Heart left ventricle (tissue), 16 donors: ENCODE measurements around the gene STK40. TPM values are rescaled to one million over a fixed set of nuclear protein-coding genes. Genes with fewer than 3 reads are reported as not detected.

Experiments
- ATAC-seq, 4 donors: fragments of 200-7000 bp; cut with Tn5 transposase; one replicate each; pipeline ENCODE4 v1.9.1; 2020 to 2022; ENCODE audit warnings: moderate library complexity in 4 of 4, mild to moderate bottlenecking in 3 of 4, moderate number of reproducible peaks in 1 of 4
- DNase-seq, 5 donors: peaks; one replicate each; pipeline ENCODE4 v3.0.0-alpha.2; 2020
- H3K27ac ChIP-seq, 12 donors: fragments of 200-600 bp; sonication (generic) in 4 of 12; one replicate each; pipeline versions ENCODE4 v1.5.0 to v1.8.0; 2016 to 2022; ENCODE audit warnings: mild to moderate bottlenecking in 2 of 12
- H3K27me3 ChIP-seq, 9 donors: fragments of 200-600 bp; sonication (generic) in 2 of 9; one replicate each; pipeline versions ENCODE4 v1.5.1 to v1.8.0; 2016 to 2022; ENCODE audit warnings: mild to moderate bottlenecking in 3 of 9
- H3K36me3 ChIP-seq, 9 donors: fragments of 200-600 bp; sonication (generic) in 2 of 9; one replicate each; pipeline versions ENCODE4 v1.5.0 to v1.8.0; 2018 to 2022; ENCODE audit warnings: mild to moderate bottlenecking in 2 of 9
- H3K4me1 ChIP-seq, 12 donors: fragments of 200-600 bp; sonication (generic) in 4 of 12; one replicate each; pipeline versions ENCODE4 v1.5.0 to v1.8.0; 2016 to 2022; ENCODE audit warnings: mild to moderate bottlenecking in 3 of 12
- H3K4me3 ChIP-seq, 12 donors: fragments of 200-600 bp; sonication (generic) in 4 of 12; one replicate each; pipeline versions ENCODE4 v1.5.0 to v1.8.0; 2017 to 2022; ENCODE audit warnings: mild to moderate bottlenecking in 9 of 12, moderate library complexity in 4 of 12
- H3K9me3 ChIP-seq, 12 donors: fragments of 200-600 bp; sonication (generic) in 4 of 12; one replicate each; pipeline versions ENCODE4 v1.5.0 to v1.8.0; 2016 to 2022; ENCODE audit warnings: mild to moderate bottlenecking in 1 of 12
- POLR2A ChIP-seq, 2 donors: fragments of 450-650 bp; IDR thresholded peaks; one replicate each; pipeline ENCODE4 v1.6.1; 2017; ENCODE audit warnings: antibody characterized with exemption in 2 of 2, mild to moderate bottlenecking in 2 of 2, moderate library complexity in 2 of 2
- WGBS, 4 donors: extraction: QIAGEN DNeasy Blood & Tissue Kit in 2 of 4; methylation state at CpG; one replicate each; pipeline versions ENCODE4 v1.1.5 to v1.1.7; 2013 to 2018; 5-methylcytosine and 5-hydroxymethylcytosine counted together
- intact Hi-C, 10 donors: fragments of 100-400 bp; cut with DNase I; formaldehyde crosslinking; loops; one replicate each; pipeline versions ENCODE4 v1.11.1 to v1.14.2; 2022
- polyA plus RNA-seq, 2 donors: library from polyadenylated mRNA; stranded (reverse); fragments of 200-250 nt; gene quantifications; one replicate each; pipeline ENCODE4 v1.2.3, GENCODE V29; 2013
- total RNA-seq, 9 donors: library from RNA; depleted of rRNA in 2 of 9; stranded (reverse); fragments of >200 nt in 2 of 9; fragmentation: NEBNext Ultra II Directional in 3 of 9; extraction: Animal tissue kit (Norgen Biotek cat#: 25700) in 3 of 9; gene quantifications; one replicate each; pipeline versions ENCODE4 v1.1.0 to v1.2.4, GENCODE V29; 2016 to 2023
- TF ChIP-seq, protein P1 (sequence below), 12 donors: fragments of 200-600 bp; sonication (generic) in 4 of 12; IDR thresholded peaks; one replicate each; pipeline versions ENCODE4 v1.5.0 to v1.8.0; 2018 to 2022; ENCODE audit warnings: antibody characterized with exemption in 12 of 12, mild to moderate bottlenecking in 5 of 12
- donor health status: ischemic (EF 13 %, LVEDD 7.1; RV severe dilation, severe dysfunction).
- donor health status: healthy with polysubstance abuse.
- donor health status: DM: no; HTN: yes; CAD: no.
- donor health status: DM: no; HTN: no; CAD: no.
- donor health status: ischemic (EF 25% LVEDD 6.9; RV normal size, moderate dysfunction).
- donor health status: ischemic (EF 25% LVEDD 5.7; RV mildly dilated, moderate dysfunction).
- donor health status: healthy.
- donor health status: DM: yes; HTN: yes; CAD: no.
- donor health status: ischemic (EF 35%, LVEDD 5.7; RV mildly dilated, moderate dysfunction).
- donor health status: nonischemic (EF 11% LVEDD 7.7; RV severe dilation, severe dysfunction).
- donor health status: DM: yes; HTN: yes; CAD: no.
- donor health status: PGD.
- donor health status: ischemic (EF 29% LVEDD 5.4; RV normal size, mild dysfunction).
- donor health status: nonischemic (EF 23%, LVEDD 6.1; RV moderate dilation, normal function).

STK40 gene
- total and polyA plus RNA-seq, 11 donors: 27.9 to 114 (median 59.4) TPM

DNA sequence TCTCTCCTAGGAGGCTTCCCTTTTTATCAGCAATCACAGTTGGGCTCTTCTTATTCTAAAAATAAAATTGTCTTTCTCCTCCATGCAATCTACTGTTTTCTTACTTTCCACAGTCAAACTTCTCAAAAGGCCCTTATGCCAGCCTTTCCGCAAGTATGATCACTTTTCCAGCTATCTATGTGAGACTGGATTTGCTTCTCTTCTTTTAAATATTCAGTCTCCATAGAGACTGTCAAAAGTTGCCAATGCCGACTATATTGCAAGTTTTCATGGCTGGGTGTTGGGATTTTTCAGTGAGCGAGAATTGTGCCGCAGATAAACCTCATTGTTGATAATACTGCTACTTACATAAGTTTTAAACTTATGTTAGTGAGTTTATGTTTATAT is 16.8 kb upstream of the STK40 start:
- H3K36me3 ChIP-seq: no peaks in the 10 kb centered on the region
- ATAC-seq: no peak
- no peak overlapping the region for H3K27ac ChIP-seq
- no peak for TF ChIP-seq POLR2A (IDR thresholded peaks at IDR 0.05)
- TF ChIP-seq, protein P1, sequence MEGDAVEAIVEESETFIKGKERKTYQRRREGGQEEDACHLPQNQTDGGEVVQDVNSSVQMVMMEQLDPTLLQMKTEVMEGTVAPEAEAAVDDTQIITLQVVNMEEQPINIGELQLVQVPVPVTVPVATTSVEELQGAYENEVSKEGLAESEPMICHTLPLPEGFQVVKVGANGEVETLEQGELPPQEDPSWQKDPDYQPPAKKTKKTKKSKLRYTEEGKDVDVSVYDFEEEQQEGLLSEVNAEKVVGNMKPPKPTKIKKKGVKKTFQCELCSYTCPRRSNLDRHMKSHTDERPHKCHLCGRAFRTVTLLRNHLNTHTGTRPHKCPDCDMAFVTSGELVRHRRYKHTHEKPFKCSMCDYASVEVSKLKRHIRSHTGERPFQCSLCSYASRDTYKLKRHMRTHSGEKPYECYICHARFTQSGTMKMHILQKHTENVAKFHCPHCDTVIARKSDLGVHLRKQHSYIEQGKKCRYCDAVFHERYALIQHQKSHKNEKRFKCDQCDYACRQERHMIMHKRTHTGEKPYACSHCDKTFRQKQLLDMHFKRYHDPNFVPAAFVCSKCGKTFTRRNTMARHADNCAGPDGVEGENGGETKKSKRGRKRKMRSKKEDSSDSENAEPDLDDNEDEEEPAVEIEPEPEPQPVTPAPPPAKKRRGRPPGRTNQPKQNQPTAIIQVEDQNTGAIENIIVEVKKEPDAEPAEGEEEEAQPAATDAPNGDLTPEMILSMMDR (IDR thresholded peaks at IDR 0.05): no peak
- peaks cover 0 to 20% (median 4%) of the 10 kb centered on the region in 12 donors for H3K4me1 ChIP-seq
- 91 to 94% (median 94%) methylated on average over 4 of the region's 4 CpGs for WGBS, 4 donors
- H3K27me3 ChIP-seq: no peaks in the 10 kb centered on the region
- H3K4me3 ChIP-seq: no peak overlapping the region
- no peaks in the 10 kb centered on the region for H3K9me3 ChIP-seq
- intact Hi-C loops: no loop called here
- no peak for DNase-seq

DNA sequence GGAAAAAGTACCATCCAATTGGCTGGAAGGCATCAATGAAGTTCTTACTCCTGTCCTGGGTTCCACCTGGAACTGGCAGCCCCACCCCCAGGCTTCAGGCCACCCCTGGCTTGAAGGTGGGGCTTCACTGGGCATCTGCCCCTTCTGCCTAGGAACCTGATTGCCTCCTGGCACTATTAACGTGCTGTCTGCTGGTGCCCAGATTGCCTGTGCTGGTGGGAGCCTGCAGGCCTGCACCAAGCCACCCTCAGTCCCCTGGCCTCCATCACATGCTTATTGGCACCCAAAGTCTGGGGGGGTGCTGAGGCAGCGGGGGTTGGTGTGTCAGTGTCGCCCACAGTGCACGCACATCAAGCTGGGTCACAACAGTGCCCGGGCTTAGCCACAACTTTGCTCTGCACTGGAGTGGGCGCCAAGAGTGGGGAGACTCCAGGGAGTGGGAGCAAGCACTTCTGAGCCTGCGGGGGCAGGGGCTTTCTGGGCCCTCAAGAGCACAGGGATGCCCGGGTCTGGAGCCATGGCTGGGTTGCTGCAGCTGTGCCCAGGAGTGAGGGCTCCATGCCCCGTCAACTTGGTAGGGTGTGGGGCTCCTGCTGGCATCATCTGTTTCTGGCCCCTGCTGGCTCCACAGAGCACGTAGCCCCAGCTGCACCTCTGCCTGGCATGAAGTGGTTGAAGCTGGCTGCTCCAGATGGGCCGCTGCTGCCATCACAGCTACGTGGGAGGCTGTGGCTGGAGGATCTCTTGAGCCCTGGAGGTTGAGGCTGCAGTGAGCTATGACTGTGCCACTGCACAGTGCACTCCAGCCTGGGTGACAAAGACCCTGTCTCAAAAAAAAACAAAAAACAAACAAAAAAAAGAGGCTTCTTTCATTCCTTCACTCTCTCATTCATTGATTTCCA is 16.1 kb upstream of the STK40 start:
- intact Hi-C loops: no loop called here
- no peaks in the 10 kb centered on the region for H3K9me3 ChIP-seq
- no peaks in the 10 kb centered on the region for H3K36me3 ChIP-seq
- H3K4me3 ChIP-seq: peak overlapping the region in 7 of 12 donors; percentile 25 to 48 (median 34)
- peak overlapping the region in 4 of 12 donors; percentile 34 to 72 (median 42) for H3K27ac ChIP-seq
- WGBS, 4 donors: 90 to 97% (median 96%) methylated on average over 6 to 12 of the region's 12 CpGs
- DNase-seq (peak in 1 of 5 donors; percentile 58), ATAC-seq (no peak)
- H3K27me3 ChIP-seq: no peaks in the 10 kb centered on the region
- H3K4me1 ChIP-seq: peaks cover 0 to 23% (median 7%) of the 10 kb centered on the region in 12 donors
- TF ChIP-seq, protein P1 (IDR thresholded peaks at IDR 0.05): no peak
- TF ChIP-seq POLR2A (IDR thresholded peaks at IDR 0.05): no peak

DNA sequence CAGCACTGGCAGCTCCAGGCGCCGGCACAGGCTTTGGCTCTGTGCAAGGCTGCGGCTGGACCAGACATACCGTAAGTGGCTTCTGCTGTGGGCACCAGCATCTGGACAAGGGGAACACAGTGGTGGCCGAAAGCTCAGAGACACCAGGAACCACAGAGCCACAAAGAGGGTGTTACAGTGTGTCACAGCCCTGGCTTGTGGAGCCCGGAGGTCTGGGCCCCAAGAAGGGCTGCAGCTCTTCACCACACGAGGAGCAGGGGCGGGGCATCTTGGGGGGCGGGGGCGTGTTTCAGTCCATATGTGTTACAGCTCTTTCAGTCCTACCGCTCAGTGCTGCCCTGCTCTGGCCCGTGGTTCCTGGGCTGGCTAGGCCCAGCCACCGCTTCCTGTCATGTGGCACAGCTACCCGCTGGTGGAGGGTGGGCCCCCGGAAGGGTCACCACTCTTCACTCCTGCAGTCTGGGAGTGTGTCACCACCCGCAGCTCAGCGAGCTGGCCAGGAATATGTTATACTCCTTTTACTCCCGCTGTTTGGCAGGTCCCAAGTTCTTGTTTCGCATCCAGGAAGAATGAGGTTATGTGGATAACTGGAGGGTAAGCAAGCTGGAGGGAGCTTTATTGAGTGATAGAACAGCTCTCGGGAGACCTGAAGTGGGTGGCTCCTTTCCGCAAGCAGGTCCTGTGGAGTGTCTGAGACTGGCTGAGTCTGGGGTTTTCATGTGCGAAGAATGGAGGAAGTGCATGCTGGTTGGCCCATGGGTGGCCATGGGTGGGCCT is 15.3 kb upstream of the STK40 start:
- Histone ChIP-seq H3K4me3 (peak overlapping the region in 7 of 12 donors; percentile 25 to 48 (median 34)), H3K9me3 (no peaks in the 10 kb centered on the region), H3K4me1 (peaks cover 0 to 31% (median 14%) of the 10 kb centered on the region in 12 donors), H3K27me3 (no peaks in the 10 kb centered on the region), H3K27ac (peak overlapping the region in 6 of 12 donors; percentile 15 to 72 (median 42)), H3K36me3 (no peaks in the 10 kb centered on the region)
- peak; percentile 64 to 86 (median 78) for DNase-seq
- intact Hi-C loops: no loop called here
- no peak for TF ChIP-seq POLR2A (IDR thresholded peaks at IDR 0.05)
- TF ChIP-seq, protein P1 (IDR thresholded peaks at IDR 0.05): no peak
- 77 to 85% (median 79%) methylated on average over 18 to 22 of the region's 22 CpGs for WGBS, 4 donors
- ATAC-seq: peak; percentile 25 to 71 (median 50)

- intact Hi-C loops: no loop called here
- Histone ChIP-seq H3K9me3 (no peaks in the 10 kb centered on the region), H3K4me3 (peak overlapping the region in 3 of 12 donors; percentile 10 to 44 (median 43)), H3K27ac (peak overlapping the region in 3 of 12 donors; percentile 15 to 72 (median 53)), H3K27me3 (no peaks in the 10 kb centered on the region), H3K36me3 (no peaks in the 10 kb centered on the region), H3K4me1 (peaks cover 0 to 37% (median 14%) of the 10 kb centered on the region in 12 donors)
- WGBS, 4 donors: 93 to 99% (median 94%) methylated on average over 10 of the region's 10 CpGs
- TF ChIP-seq, protein P1 (IDR thresholded peaks at IDR 0.05): no peak
- no peak for TF ChIP-seq POLR2A (IDR thresholded peaks at IDR 0.05)
- ATAC-seq: no peak
- no peak for DNase-seq
Observed at GRCh38 chr1:36400514-36400824, 14.7 kb upstream of the STK40 start.
